Chondrocyte (in vitro differentiated cells): ENCODE results near the gene PSMA7. TPM values are rescaled to one million over a fixed set of nuclear protein-coding genes. Genes with fewer than 3 reads are reported as not detected.

Source experiments
- DNase-seq: peaks from one replicate; pipeline ENCODE4 v3.0.0; 2021; ENCODE audit warnings: mixed read lengths, low spot score
- H3K27ac Mint-ChIP-seq: one replicate; pipeline ENCODE4 v1.8.0; 2021; ENCODE audit warnings: mild to moderate bottlenecking, moderate library complexity, mixed read lengths; ENCODE audit not compliant: unreplicated experiment
- H3K27me3 Mint-ChIP-seq: 2 replicates; pipeline ENCODE4 v1.8.0; 2021; ENCODE audit warnings: low read depth, mixed read lengths
- H3K36me3 Mint-ChIP-seq: 2 replicates; pipeline ENCODE4 v1.8.0; 2021; ENCODE audit warnings: low read depth, mixed read lengths
- H3K4me1 Mint-ChIP-seq: 2 replicates; pipeline ENCODE4 v1.8.0; 2021; ENCODE audit warnings: low read depth, mild to moderate bottlenecking, mixed read lengths
- H3K4me3 Mint-ChIP-seq: one replicate; pipeline ENCODE4 v1.8.0; 2021; ENCODE audit warnings: mild to moderate bottlenecking, moderate library complexity, mixed read lengths; ENCODE audit not compliant: unreplicated experiment
- H3K9me3 Mint-ChIP-seq: 2 replicates; pipeline ENCODE4 v1.8.0; 2021; ENCODE audit warnings: low read depth, mixed read lengths
- total RNA-seq: library from RNA; stranded (reverse); gene quantifications from 3 replicates; pipeline ENCODE4 v1.2.1, GENCODE V29; 2021
- TF ChIP-seq, protein P1 (sequence below): fragments of 200-600 bp; sonication (generic); IDR thresholded peaks from 2 replicates; pipeline ENCODE4 v1.5.0; 2021; ENCODE audit warnings: antibody characterized with exemption, mild to moderate bottlenecking, moderate library complexity

Gene PSMA7
- total RNA-seq, 1 donor from 2014 or later: 226 TPM

- no peak for DNase-seq
- peaks cover 13% of the 10 kb centered on the region for H3K36me3 Mint-ChIP-seq
- H3K9me3 Mint-ChIP-seq: no peaks in the 10 kb centered on the region
- H3K4me3 Mint-ChIP-seq: peak overlapping the region; percentile 74
- TF ChIP-seq, protein P1, sequence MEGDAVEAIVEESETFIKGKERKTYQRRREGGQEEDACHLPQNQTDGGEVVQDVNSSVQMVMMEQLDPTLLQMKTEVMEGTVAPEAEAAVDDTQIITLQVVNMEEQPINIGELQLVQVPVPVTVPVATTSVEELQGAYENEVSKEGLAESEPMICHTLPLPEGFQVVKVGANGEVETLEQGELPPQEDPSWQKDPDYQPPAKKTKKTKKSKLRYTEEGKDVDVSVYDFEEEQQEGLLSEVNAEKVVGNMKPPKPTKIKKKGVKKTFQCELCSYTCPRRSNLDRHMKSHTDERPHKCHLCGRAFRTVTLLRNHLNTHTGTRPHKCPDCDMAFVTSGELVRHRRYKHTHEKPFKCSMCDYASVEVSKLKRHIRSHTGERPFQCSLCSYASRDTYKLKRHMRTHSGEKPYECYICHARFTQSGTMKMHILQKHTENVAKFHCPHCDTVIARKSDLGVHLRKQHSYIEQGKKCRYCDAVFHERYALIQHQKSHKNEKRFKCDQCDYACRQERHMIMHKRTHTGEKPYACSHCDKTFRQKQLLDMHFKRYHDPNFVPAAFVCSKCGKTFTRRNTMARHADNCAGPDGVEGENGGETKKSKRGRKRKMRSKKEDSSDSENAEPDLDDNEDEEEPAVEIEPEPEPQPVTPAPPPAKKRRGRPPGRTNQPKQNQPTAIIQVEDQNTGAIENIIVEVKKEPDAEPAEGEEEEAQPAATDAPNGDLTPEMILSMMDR: no peak
- peaks cover 9% of the 10 kb centered on the region for H3K27me3 Mint-ChIP-seq
- peaks cover 34% of the 10 kb centered on the region for H3K4me1 Mint-ChIP-seq
- H3K27ac Mint-ChIP-seq: peak overlapping the region; percentile 85
Observed at GRCh38 chr20:62122654-62123449, 20.3 kb downstream of the PSMA7 start.

- Mint-ChIP-seq H3K4me1 (peaks cover 34% of the 10 kb centered on the region), H3K27me3 (peaks cover 16% of the 10 kb centered on the region), H3K4me3 (peak within 1 kb of the TSS; percentile 77), H3K9me3 (no peaks in the 10 kb centered on the region), H3K27ac (peak within 1 kb of the TSS; percentile 96), H3K36me3 (peaks cover 9% of the 10 kb centered on the region)
- TF ChIP-seq, protein P1: peak; percentile 13
- DNase-seq: no peak
Observed at GRCh38 chr20:62121776-62122653, 21.2 kb downstream of the PSMA7 start, which contains the start of gene LSM14B. Gene LSM14B (plus strand): TSS chr20:62122475. CDS start chr20:62122667, 192 bp downstream.

DNA sequence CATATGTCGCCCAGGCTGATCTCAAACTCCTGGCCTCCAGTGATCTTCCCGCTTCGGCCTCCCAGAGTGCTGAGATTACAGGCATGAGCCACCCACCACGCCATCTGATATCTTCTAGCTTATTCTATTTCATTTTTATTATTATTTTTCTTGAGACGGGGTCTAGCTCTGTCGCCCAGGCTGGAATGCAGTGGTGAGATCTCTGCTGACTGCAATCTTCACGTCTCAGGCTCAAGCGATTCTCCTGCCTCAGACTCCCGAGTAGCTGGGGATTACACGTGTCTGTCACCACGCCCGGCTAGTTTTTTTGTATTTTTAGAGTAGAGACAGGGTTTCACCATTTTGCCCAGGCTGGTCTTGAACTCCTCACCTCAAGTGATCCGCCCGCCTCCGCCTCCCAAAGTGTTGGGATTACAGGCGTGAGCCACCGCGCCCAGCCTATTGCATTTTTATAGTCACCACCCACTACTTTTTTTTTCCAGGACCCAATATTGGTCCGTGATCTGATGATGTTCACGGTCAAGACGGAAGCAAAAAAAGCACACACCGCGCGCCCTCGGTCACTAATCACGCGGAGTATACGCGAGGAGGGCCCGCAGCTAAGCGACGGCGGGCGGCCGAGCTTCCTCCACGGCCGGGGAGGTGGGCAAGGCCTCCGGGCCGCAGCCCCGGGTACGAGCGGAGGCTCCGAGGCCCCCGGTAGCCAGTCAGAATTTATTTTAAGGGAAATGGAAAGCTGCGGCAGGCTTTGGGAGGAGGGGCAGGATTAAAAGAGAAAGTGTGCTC, 22.0 kb downstream of the PSMA7 start:
- Mint-ChIP-seq H3K4me3 (peak overlapping the region; percentile 77), H3K27me3 (peaks cover 18% of the 10 kb centered on the region), H3K27ac (peak overlapping the region; percentile 96), H3K4me1 (peaks cover 34% of the 10 kb centered on the region), H3K9me3 (no peaks in the 10 kb centered on the region), H3K36me3 (peaks cover 5% of the 10 kb centered on the region)
- TF ChIP-seq, protein P1: no peak
- DNase-seq: no peak

- Mint-ChIP-seq H3K36me3 (peaks cover 5% of the 10 kb centered on the region), H3K27me3 (peaks cover 20% of the 10 kb centered on the region), H3K4me1 (peaks cover 34% of the 10 kb centered on the region), H3K4me3 (no peak overlapping the region), H3K27ac (no peak overlapping the region), H3K9me3 (no peaks in the 10 kb centered on the region)
- TF ChIP-seq, protein P1: no peak
- DNase-seq: no peak
Observed at GRCh38 chr20:62120365-62120762, 22.8 kb downstream of the PSMA7 start.
